Stomach (tissue), 4 donors: ENCODE results near the gene ORAI3.

Experiments used
- CTCF ChIP-seq, 7 experiments: fragments of 450-650 bp in 4 of 7; fragments of 200-600 bp in 3 of 7; sonication (generic) in 3 of 7; IDR thresholded peaks; one replicate each; pipeline ENCODE4 v1.5.1; 2016 to 2019; ENCODE audit warnings: antibody characterized with exemption in 7 of 7, control low read depth in 2 of 7, mild to moderate bottlenecking in 1 of 7
- EP300 ChIP-seq: sonication (generic); formaldehyde crosslinking; IDR thresholded peaks from one replicate; pipeline ENCODE4 v1.6.1; 2017; ENCODE audit warnings: antibody characterized with exemption
- POLR2A ChIP-seq, 4 donors: fragments of 450-650 bp; IDR thresholded peaks; one replicate each; pipeline ENCODE4 v1.6.1; 2016; ENCODE audit warnings: antibody characterized with exemption in 4 of 4, control low read depth in 2 of 4, mild to moderate bottlenecking in 1 of 4, moderate library complexity in 1 of 4
- POLR2AphosphoS5 ChIP-seq, 3 donors: sonication (generic); formaldehyde crosslinking; IDR thresholded peaks; one replicate each; pipeline ENCODE4 v1.6.1; 2016; ENCODE audit warnings: antibody characterized with exemption in 3 of 3

DNA sequence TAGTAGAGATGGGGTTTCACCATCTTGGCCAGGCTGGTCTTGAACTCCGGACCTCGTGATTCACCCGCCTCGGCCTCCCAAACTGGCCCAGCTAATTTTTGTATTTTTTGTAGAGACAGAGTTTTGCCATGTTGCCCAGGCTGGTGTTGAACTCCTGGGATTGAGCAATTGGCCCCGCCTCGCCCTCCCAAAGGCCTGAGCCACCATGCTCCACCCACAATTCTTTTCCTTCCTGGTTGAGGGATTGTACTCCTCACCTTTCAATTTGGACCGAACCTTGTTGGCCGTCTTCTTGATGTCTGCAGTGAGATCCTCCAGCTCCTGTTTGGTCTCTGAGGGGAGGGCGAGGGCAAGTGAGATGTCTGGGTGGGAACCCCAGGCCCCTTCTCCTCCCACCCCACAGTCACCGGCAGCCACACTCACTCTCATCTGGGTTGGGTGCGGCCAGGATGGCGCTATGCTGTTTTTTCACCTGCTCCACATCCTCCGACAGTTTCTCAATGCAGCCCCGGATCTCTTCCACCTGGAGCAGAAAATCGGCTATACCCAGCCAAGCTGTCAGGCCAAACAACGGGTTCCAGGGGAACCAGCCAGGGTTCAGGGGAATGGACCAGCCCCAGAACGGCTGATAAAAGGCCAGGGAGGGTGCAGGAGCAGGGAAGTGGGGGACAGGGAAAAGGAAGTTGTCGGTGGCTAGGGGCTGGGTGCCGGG, 52.0 kb downstream of the ORAI3 start:
- no peak for TF ChIP-seq CTCF (IDR thresholded peaks at IDR 0.05)
- no peak for TF ChIP-seq POLR2A (IDR thresholded peaks at IDR 0.05)
- no peak for TF ChIP-seq EP300
- TF ChIP-seq POLR2AphosphoS5 (IDR thresholded peaks at IDR 0.05): no peak
